Measurements from ENCODE around the gene PAK6.

GRCh38 chr15:40240619-40241221, 1.9 kb downstream of the PAK6 start:
- TF ChIP-seq TEAD4 (IDR thresholded peaks at IDR 0.05; ENCODE audit: borderline replicate concordance, insufficient read depth), result no peak
- TF ChIP-seq, protein P1, sequence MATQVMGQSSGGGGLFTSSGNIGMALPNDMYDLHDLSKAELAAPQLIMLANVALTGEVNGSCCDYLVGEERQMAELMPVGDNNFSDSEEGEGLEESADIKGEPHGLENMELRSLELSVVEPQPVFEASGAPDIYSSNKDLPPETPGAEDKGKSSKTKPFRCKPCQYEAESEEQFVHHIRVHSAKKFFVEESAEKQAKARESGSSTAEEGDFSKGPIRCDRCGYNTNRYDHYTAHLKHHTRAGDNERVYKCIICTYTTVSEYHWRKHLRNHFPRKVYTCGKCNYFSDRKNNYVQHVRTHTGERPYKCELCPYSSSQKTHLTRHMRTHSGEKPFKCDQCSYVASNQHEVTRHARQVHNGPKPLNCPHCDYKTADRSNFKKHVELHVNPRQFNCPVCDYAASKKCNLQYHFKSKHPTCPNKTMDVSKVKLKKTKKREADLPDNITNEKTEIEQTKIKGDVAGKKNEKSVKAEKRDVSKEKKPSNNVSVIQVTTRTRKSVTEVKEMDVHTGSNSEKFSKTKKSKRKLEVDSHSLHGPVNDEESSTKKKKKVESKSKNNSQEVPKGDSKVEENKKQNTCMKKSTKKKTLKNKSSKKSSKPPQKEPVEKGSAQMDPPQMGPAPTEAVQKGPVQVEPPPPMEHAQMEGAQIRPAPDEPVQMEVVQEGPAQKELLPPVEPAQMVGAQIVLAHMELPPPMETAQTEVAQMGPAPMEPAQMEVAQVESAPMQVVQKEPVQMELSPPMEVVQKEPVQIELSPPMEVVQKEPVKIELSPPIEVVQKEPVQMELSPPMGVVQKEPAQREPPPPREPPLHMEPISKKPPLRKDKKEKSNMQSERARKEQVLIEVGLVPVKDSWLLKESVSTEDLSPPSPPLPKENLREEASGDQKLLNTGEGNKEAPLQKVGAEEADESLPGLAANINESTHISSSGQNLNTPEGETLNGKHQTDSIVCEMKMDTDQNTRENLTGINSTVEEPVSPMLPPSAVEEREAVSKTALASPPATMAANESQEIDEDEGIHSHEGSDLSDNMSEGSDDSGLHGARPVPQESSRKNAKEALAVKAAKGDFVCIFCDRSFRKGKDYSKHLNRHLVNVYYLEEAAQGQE (IDR thresholded peaks at IDR 0.05; ENCODE audit: low read depth, low read length), result no peak
